Calu3 (cell line): ENCODE data around the gene CLCNKB. TPM values are rescaled to one million over a fixed set of nuclear protein-coding genes. Genes with fewer than 3 reads are reported as not detected.

ENCODE experiments used
- BruUV-seq: library from RNA; stranded (reverse); fragments of 400-500 nt; replicated peaks from 2 replicates; lab custom pipeline; 2021; lab: Mats Ljungman, UMichigan
- CTCF ChIA-PET: fragments of 300-600 bp; sonication (Branson Sonifier 250); formaldehyde crosslinking; loops from one replicate; lab custom pipeline; 2022; ENCODE audit warnings: antibody characterized with exemption; lab: Charles Lee
- DNase-seq: peaks from one replicate; pipeline ENCODE4 v3.0.0; 2022
- H3K27ac Mint-ChIP-seq: one replicate; pipeline ENCODE4 v1.8.0; 2022; ENCODE audit warnings: mixed read lengths; ENCODE audit not compliant: unreplicated experiment
- H3K27me3 Mint-ChIP-seq: one replicate; pipeline ENCODE4 v1.8.0; 2022; ENCODE audit warnings: mixed read lengths; ENCODE audit not compliant: unreplicated experiment
- H3K36me3 Mint-ChIP-seq: one replicate; pipeline ENCODE4 v1.8.0; 2022; ENCODE audit warnings: mild to moderate bottlenecking, moderate library complexity, mixed read lengths; ENCODE audit not compliant: insufficient read depth, unreplicated experiment
- H3K4me1 Mint-ChIP-seq: one replicate; pipeline ENCODE4 v1.8.0; 2022; ENCODE audit warnings: mild to moderate bottlenecking, low read depth, mixed read lengths; ENCODE audit not compliant: unreplicated experiment
- H3K4me3 Mint-ChIP-seq: one replicate; pipeline ENCODE4 v1.8.0; 2022; ENCODE audit warnings: mild to moderate bottlenecking, low read depth, moderate library complexity, mixed read lengths; ENCODE audit not compliant: unreplicated experiment
- H3K9me3 Mint-ChIP-seq: one replicate; pipeline ENCODE4 v1.8.0; 2022; ENCODE audit warnings: low read depth, mixed read lengths; ENCODE audit not compliant: unreplicated experiment
- CTCF ChIP-seq: fragments of 200-600 bp; IDR thresholded peaks from one replicate; pipeline ENCODE4 v1.8.0; 2022; ENCODE audit warnings: antibody characterized with exemption; ENCODE audit not compliant: unreplicated experiment
- intact Hi-C: fragments of 100-400 bp; cut with micrococcal nuclease; formaldehyde crosslinking; loops from one replicate; pipeline ENCODE4 v1.10.0; 2022; ENCODE audit not compliant: unreplicated experiment
- total RNA-seq: library from RNA; stranded (reverse); gene quantifications from 2 replicates; pipeline ENCODE4 v1.2.3, GENCODE V29; 2022

CLCNKB gene
- total RNA-seq, 1 experiment from 2014 or later: not detected

GRCh38 chr1:16006010-16006409 is 37.6 kb upstream of the CLCNKB start:
- Mint-ChIP-seq H3K4me1 (no peaks in the 10 kb centered on the region), H3K27me3 (no peaks in the 10 kb centered on the region), H3K27ac (no peak overlapping the region), H3K4me3 (no peak overlapping the region), H3K36me3 (no peaks in the 10 kb centered on the region), H3K9me3 (no peaks in the 10 kb centered on the region)
- TF ChIP-seq CTCF: no peak
- BruUV-seq: no TSS peak
- no peak for DNase-seq
- CTCF ChIA-PET: no interaction called here
- intact Hi-C loops: no loop called here

GRCh38 chr1:16006552-16007485 is 36.8 kb upstream of the CLCNKB start:
- H3K36me3 Mint-ChIP-seq: no peaks in the 10 kb centered on the region

GRCh38 chr1:16007671-16008341 is 35.8 kb upstream of the CLCNKB start:
- Mint-ChIP-seq H3K36me3 (no peaks in the 10 kb centered on the region), H3K4me1 (no peaks in the 10 kb centered on the region), H3K27me3 (no peaks in the 10 kb centered on the region), H3K4me3 (no peak overlapping the region), H3K9me3 (no peaks in the 10 kb centered on the region), H3K27ac (no peak overlapping the region)
- no TSS peak for BruUV-seq
- no peak for TF ChIP-seq CTCF
- intact Hi-C loops: no loop called here
- CTCF ChIA-PET: interaction anchor here (0.6 kb wide), 2 partner anchors 44 to 138 kb away, joined by 3 to 4 read pairs; no protein-coding TSS in a partner anchor
- DNase-seq: no peak

More at GRCh38 chr1:16006552-16007485, 36.8 kb upstream of the CLCNKB start:
- H3K27me3 Mint-ChIP-seq: no peaks in the 10 kb centered on the region
- no peaks in the 10 kb centered on the region for H3K4me1 Mint-ChIP-seq
- no peak overlapping the region for H3K27ac Mint-ChIP-seq
- DNase-seq: no peak
- intact Hi-C loops: no loop called here
- CTCF ChIA-PET: no interaction called here
- H3K9me3 Mint-ChIP-seq: no peaks in the 10 kb centered on the region
- no TSS peak for BruUV-seq
- TF ChIP-seq CTCF: no peak
- H3K4me3 Mint-ChIP-seq: no peak overlapping the region

- H3K4me3 Mint-ChIP-seq: no peak overlapping the region
- DNase-seq: peak; percentile 79
- BruUV-seq: no TSS peak
- no peak overlapping the region for H3K27ac Mint-ChIP-seq
- intact Hi-C loops: loop anchor here (1.0 kb wide), 1 partner anchor 47 kb away; no protein-coding TSS in a partner anchor
- CTCF ChIA-PET: no interaction called here
- H3K36me3 Mint-ChIP-seq: peaks cover 4% of the 10 kb centered on the region
- peaks cover 8% of the 10 kb centered on the region for H3K4me1 Mint-ChIP-seq
- H3K27me3 Mint-ChIP-seq: no peaks in the 10 kb centered on the region
- TF ChIP-seq CTCF: peak; percentile 82
- H3K9me3 Mint-ChIP-seq: no peaks in the 10 kb centered on the region
Measured at GRCh38 chr1:16009030-16009460, 34.5 kb upstream of the CLCNKB start.
